Panc1 (cell line): ENCODE results near the gene RNU5D-1. TPM values are rescaled to one million over a fixed set of nuclear protein-coding genes. Genes with fewer than 3 reads are reported as not detected.

Experiments used
- ATAC-seq: fragments of 200-7000 bp; cut with Tn5 transposase; 2 replicates; pipeline ENCODE4 v1.9.1; 2020; ENCODE audit warnings: mild to moderate bottlenecking, moderate library complexity
- BruUV-seq: library from RNA; stranded (reverse); fragments of 400-500 nt; replicated peaks from 2 replicates; lab custom pipeline; 2021; lab: Mats Ljungman, UMichigan
- CTCF ChIA-PET: fragments of 300-600 bp; sonication (Branson Sonifier 250); formaldehyde crosslinking; loops from one replicate; lab custom pipeline; 2022; ENCODE audit warnings: antibody characterized with exemption; lab: Charles Lee
- POLR2A ChIA-PET: fragments of 300-600 bp; sonication (Branson Sonifier 250); formaldehyde crosslinking; loops from one replicate; lab custom pipeline; 2022; ENCODE audit warnings: antibody characterized with exemption; lab: Charles Lee
- DNase-seq: peaks from one replicate; pipeline ENCODE4 v3.0.0-alpha.2; 2010; ENCODE audit warnings: low read depth, low spot score
- H3K27ac ChIP-seq: 2 replicates; pipeline ENCODE4 v1.5.1; 2011; ENCODE audit warnings: mild to moderate bottlenecking, low read length, inconsistent platforms
- H3K27me3 ChIP-seq: fragments of 200-500 bp; sonication (Bioruptor generic); 2 replicates; pipeline ENCODE4 v1.6.0; 2014; ENCODE audit warnings: low read length, inconsistent platforms; ENCODE audit not compliant: control insufficient read depth, insufficient read depth
- H3K36me3 ChIP-seq: fragments of 200-500 bp; sonication (Bioruptor generic); 2 replicates; pipeline ENCODE4 v1.5.1; 2014; ENCODE audit warnings: inconsistent platforms, mild to moderate bottlenecking, low read length, moderate library complexity; ENCODE audit not compliant: control insufficient read depth, insufficient read depth
- H3K4me1 ChIP-seq: 2 replicates; pipeline ENCODE4 v1.5.1; 2011; ENCODE audit warnings: inconsistent platforms, mild to moderate bottlenecking, low read length, moderate library complexity; ENCODE audit not compliant: control insufficient read depth, insufficient read depth
- H3K4me3 ChIP-seq, 2 experiments: 2 replicates each; pipeline ENCODE4 v1.5.1; 2011 to 2012; ENCODE audit warnings: low read depth in 2 of 2, low read length in 2 of 2, mild to moderate bottlenecking in 2 of 2, inconsistent platforms in 1 of 2, moderate library complexity in 1 of 2
- H3K9me3 ChIP-seq: fragments of 200-500 bp; sonication (Bioruptor generic); 2 replicates; pipeline ENCODE4 v1.5.1; 2014; ENCODE audit warnings: low read depth, mild to moderate bottlenecking, inconsistent platforms, low read length, moderate library complexity; ENCODE audit not compliant: control insufficient read depth, insufficient read depth
- POLR2AphosphoS5 ChIP-seq: IDR thresholded peaks from 2 replicates; pipeline ENCODE4 v1.6.1; 2012; ENCODE audit warnings: mild to moderate bottlenecking, low read depth, low read length, moderate library complexity
- REST ChIP-seq, 2 experiments: IDR thresholded peaks; 2 replicates each; pipeline ENCODE4 v1.6.1; 2011 to 2012; ENCODE audit warnings: low read depth in 2 of 2, control low read depth in 1 of 2, low read length in 1 of 2, mild to moderate bottlenecking in 1 of 2, moderate library complexity in 1 of 2; ENCODE audit not compliant: insufficient read depth in 1 of 2
- SIN3A ChIP-seq: IDR thresholded peaks from 2 replicates; pipeline ENCODE4 v1.6.1; 2012; ENCODE audit warnings: low read depth, mild to moderate bottlenecking, low read length, moderate library complexity, borderline replicate concordance; ENCODE audit not compliant: insufficient read depth
- TCF7L2 ChIP-seq: IDR thresholded peaks from 2 replicates; pipeline ENCODE4 v1.6.1; 2011; ENCODE audit warnings: mild to moderate bottlenecking, low read depth, low read length, inconsistent platforms
- in situ Hi-C: cut with HindIII; loops from 2 replicates; pipeline ENCODE4 v1.10.0; 2016; ENCODE audit warnings: low sequenced_read_pairs, low pct_unique_long_range_greater_than_20kb
- intact Hi-C: fragments of 100-400 bp; cut with micrococcal nuclease; formaldehyde crosslinking; loops from one replicate; pipeline ENCODE4 v1.10.0; 2022; ENCODE audit not compliant: unreplicated experiment
- total RNA-seq: library from RNA; stranded (reverse); gene quantifications from one replicate; pipeline ENCODE4 v1.2.1, GENCODE V29; 2021; ENCODE audit not compliant: unreplicated experiment
- TF ChIP-seq, protein P1 (sequence below): fragments of 450-650 bp; IDR thresholded peaks from 2 replicates; pipeline ENCODE4 v1.5.1; 2017; ENCODE audit warnings: mild to moderate bottlenecking

The RNU5D-1 gene
- total RNA-seq, 1 experiment from 2014 or later: not detected

- no peak overlapping the region for H3K4me3 ChIP-seq
- no TSS peak for BruUV-seq
- H3K27ac ChIP-seq: no peak overlapping the region; the same call in 1 of the 2 replicates
- ChIA-PET CTCF (interaction anchor here (0.6 kb wide), 2 partner anchors 69 to 669 kb away, joined by 4 read pairs; no protein-coding TSS in a partner anchor), POLR2A (no interaction called here)
- H3K9me3 ChIP-seq: no peaks in the 10 kb centered on the region
- DNase-seq (peak; percentile 71), ATAC-seq (peak; percentile 91)
- TF ChIP-seq TCF7L2: no peak
- TF ChIP-seq, protein P1, sequence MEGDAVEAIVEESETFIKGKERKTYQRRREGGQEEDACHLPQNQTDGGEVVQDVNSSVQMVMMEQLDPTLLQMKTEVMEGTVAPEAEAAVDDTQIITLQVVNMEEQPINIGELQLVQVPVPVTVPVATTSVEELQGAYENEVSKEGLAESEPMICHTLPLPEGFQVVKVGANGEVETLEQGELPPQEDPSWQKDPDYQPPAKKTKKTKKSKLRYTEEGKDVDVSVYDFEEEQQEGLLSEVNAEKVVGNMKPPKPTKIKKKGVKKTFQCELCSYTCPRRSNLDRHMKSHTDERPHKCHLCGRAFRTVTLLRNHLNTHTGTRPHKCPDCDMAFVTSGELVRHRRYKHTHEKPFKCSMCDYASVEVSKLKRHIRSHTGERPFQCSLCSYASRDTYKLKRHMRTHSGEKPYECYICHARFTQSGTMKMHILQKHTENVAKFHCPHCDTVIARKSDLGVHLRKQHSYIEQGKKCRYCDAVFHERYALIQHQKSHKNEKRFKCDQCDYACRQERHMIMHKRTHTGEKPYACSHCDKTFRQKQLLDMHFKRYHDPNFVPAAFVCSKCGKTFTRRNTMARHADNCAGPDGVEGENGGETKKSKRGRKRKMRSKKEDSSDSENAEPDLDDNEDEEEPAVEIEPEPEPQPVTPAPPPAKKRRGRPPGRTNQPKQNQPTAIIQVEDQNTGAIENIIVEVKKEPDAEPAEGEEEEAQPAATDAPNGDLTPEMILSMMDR: peak; percentile 97
- H3K36me3 ChIP-seq: no peaks in the 10 kb centered on the region
- H3K27me3 ChIP-seq: peaks cover 3% of the 10 kb centered on the region; the same call in 1 of the 2 replicates
- in situ Hi-C loops: no loop called here
- intact Hi-C loops: no loop called here
- H3K4me1 ChIP-seq: no peaks in the 10 kb centered on the region
Measured at GRCh38 chr1:44714944-44715571, 15.9 kb downstream of the RNU5D-1 start.

DNA sequence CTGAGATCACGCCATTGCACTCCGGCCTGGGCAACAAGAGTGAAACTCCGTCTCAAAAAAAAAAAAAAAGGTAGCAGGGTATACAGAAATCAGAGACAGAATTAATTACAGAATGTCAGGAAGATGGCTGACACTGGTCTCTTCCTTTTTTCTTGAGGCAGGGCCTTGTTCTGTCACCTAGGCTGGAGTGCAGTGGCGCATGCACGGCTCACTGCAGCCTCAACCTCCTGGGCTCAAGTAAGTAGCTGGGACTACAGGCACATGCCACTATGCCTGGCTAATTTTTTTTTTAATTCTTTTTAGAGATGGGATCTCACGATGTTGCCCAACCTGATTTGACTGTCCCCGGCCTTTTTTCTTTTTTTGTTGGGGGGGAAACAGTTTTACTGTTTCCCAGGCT is 16.4 kb downstream of the RNU5D-1 start:
- intact Hi-C loops: no loop called here
- Histone ChIP-seq H3K27me3 (peaks cover 3% of the 10 kb centered on the region; the same call in 1 of the 2 replicates), H3K9me3 (no peaks in the 10 kb centered on the region), H3K36me3 (no peaks in the 10 kb centered on the region), H3K4me3 (no peak overlapping the region), H3K4me1 (no peaks in the 10 kb centered on the region), H3K27ac (no peak overlapping the region; the same call in 1 of the 2 replicates)
- no peak for DNase-seq
- in situ Hi-C loops: no loop called here
- TF ChIP-seq, protein P1: no peak
- TF ChIP-seq SIN3A (no peak), REST (IDR thresholded peaks at IDR 0.05; ENCODE audit: insufficient read depth in 1 of 2, low read depth in 2 of 2, low read length in 1 of 2) (no peak), POLR2AphosphoS5 (no peak), TCF7L2 (no peak)
- peak; percentile 50; the same call in 1 of the 2 replicates for ATAC-seq
- CTCF ChIA-PET: interaction anchor here (0.6 to 0.7 kb wide), 3 partner anchors 114 to 1864 kb away, joined by 4 read pairs; no protein-coding TSS in a partner anchor
- no TSS peak for BruUV-seq
- POLR2A ChIA-PET: no interaction called here
